T1000 (cell line): Measurements from ENCODE around the gene PDIA2.
A peak's percentile ranks its signal among the peaks of the same experiment; 100 is the strongest.
"Not testable (repeated sequence)": the region's sequence is repeated elsewhere in the genome, so short reads cannot be mapped to it uniquely, and the experiment has no call there.

Source experiments
- DNase-seq: peaks from one replicate; lab custom pipeline; 2025; ENCODE audit warnings: mixed read lengths; lab: John Stamatoyannopoulos, UW

PDIA2 gene

GRCh38 chr16:283033-283805, at the start of gene PDIA2:
Gene PDIA2, plus strand, starts transcription at chr16:283164. Its CDS starts 6 bp downstream, at chr16:283170.
- no peak for DNase-seq

GRCh38 chr16:234468-235305, 48.3 kb upstream of the PDIA2 start, which contains the start of gene FAM234A:
Gene FAM234A, plus strand, starts transcription at chr16:234821. Its CDS starts 19,593 bp downstream, at chr16:254414.
- peak; percentile 86 for DNase-seq

- DNase-seq = no peak
Observed at GRCh38 chr16:239948-240277, 43.1 kb upstream of the PDIA2 start.

GRCh38 chr16:240559-240958, 42.4 kb upstream of the PDIA2 start:
- DNase-seq = no peak

- no peak for DNase-seq
Observed at GRCh38 chr16:242281-242680, 40.7 kb upstream of the PDIA2 start.

- no peak for DNase-seq
Observed at GRCh38 chr16:243348-243747, 39.6 kb upstream of the PDIA2 start.

- DNase-seq = no peak
Observed at GRCh38 chr16:245105-245504, 37.9 kb upstream of the PDIA2 start.

GRCh38 chr16:247027-247426, 35.9 kb upstream of the PDIA2 start:
- no peak for DNase-seq

GRCh38 chr16:249431-249830, 33.5 kb upstream of the PDIA2 start:
- DNase-seq = no peak

GRCh38 chr16:252366-253337, 30.3 kb upstream of the PDIA2 start:
- DNase-seq = no peak

GRCh38 chr16:253833-254232, 29.1 kb upstream of the PDIA2 start:
- no peak for DNase-seq

GRCh38 chr16:254461-254860, 28.5 kb upstream of the PDIA2 start:
- no peak for DNase-seq

GRCh38 chr16:255183-255582, 27.8 kb upstream of the PDIA2 start:
- no peak for DNase-seq

- DNase-seq = not testable (repeated sequence)
Observed at GRCh38 chr16:258091-258490, 24.9 kb upstream of the PDIA2 start.

GRCh38 chr16:259226-259625, 23.7 kb upstream of the PDIA2 start:
- no peak for DNase-seq

- DNase-seq = no peak
Observed at GRCh38 chr16:259814-260253, 23.1 kb upstream of the PDIA2 start.

GRCh38 chr16:260326-260725, 22.6 kb upstream of the PDIA2 start:
- DNase-seq = no peak

- DNase-seq = no peak
Observed at GRCh38 chr16:261031-261691, 21.8 kb upstream of the PDIA2 start.

GRCh38 chr16:262121-262745, 20.7 kb upstream of the PDIA2 start:
- DNase-seq = no peak

- DNase-seq = no peak
Observed at GRCh38 chr16:263182-263774, 19.7 kb upstream of the PDIA2 start.

- DNase-seq = no peak
Observed at GRCh38 chr16:263944-264343, 19.0 kb upstream of the PDIA2 start.
